ENCODE results near the gene CIB1.

GRCh38 chr15:90262426-90262825, 28.7 kb upstream of the CIB1 start:
- TF ChIP-seq CTCF (IDR thresholded peaks at IDR 0.05) (no peak), POLR2A (IDR thresholded peaks at IDR 0.05) (no peak)
